AG04449 (cell line): Measurements from ENCODE around the gene LCE2D.
"Not testable (repeated sequence)": the region's sequence is repeated elsewhere in the genome, so short reads cannot be mapped to it uniquely, and the experiment has no call there.

ENCODE experiments used
- CTCF ChIA-PET: fragments of 350-600 bp; formaldehyde crosslinking; extraction: SDS; loops from one replicate; lab custom pipeline; 2021; ENCODE audit warnings: antibody characterized with exemption; lab: Yijun Ruan, JAX
- POLR2A ChIA-PET: fragments of 400-600, 350-600 bp; formaldehyde crosslinking; extraction: SDS; loops from one replicate; lab custom pipeline; 2020; ENCODE audit warnings: antibody characterized with exemption, inconsistent platforms; lab: Yijun Ruan, JAX
- DNase-seq: peaks from one replicate; pipeline ENCODE4 v3.0.0-alpha.2; 2010; ENCODE audit warnings: low read depth, low spot score
- H3K4me3 ChIP-seq: 2 replicates; pipeline ENCODE4 v1.5.1; 2011; ENCODE audit warnings: low read depth, mild to moderate bottlenecking, control low read depth, low read length
- CTCF ChIP-seq: IDR thresholded peaks from one replicate; pipeline ENCODE4 v1.5.1; 2011; ENCODE audit warnings: mild to moderate bottlenecking, moderate library complexity, low read length, control low read depth, inconsistent platforms; ENCODE audit not compliant: insufficient read depth; ENCODE audit errors: missing control alignments

Gene LCE2D

GRCh38 chr1:152679459-152679858, 16.3 kb downstream of the LCE2D start:
- POLR2A ChIA-PET: no interaction called here
- no peak for TF ChIP-seq CTCF
- no peak for DNase-seq
- H3K4me3 ChIP-seq: no peak overlapping the region
- CTCF ChIA-PET: no interaction called here

GRCh38 chr1:152681616-152682015, 18.4 kb downstream of the LCE2D start:
- POLR2A ChIA-PET: no interaction called here
- CTCF ChIA-PET: no interaction called here
- no peak overlapping the region for H3K4me3 ChIP-seq
- DNase-seq: no peak
- no peak for TF ChIP-seq CTCF

- H3K4me3 ChIP-seq: no peak overlapping the region
- no peak for TF ChIP-seq CTCF
- CTCF ChIA-PET: no interaction called here
- POLR2A ChIA-PET: no interaction called here
- no peak for DNase-seq
Measured at GRCh38 chr1:152683846-152684245, 20.7 kb downstream of the LCE2D start.

GRCh38 chr1:152685823-152686222, 22.6 kb downstream of the LCE2D start, which contains the start of gene LCE2B:
TSS of gene LCE2B (plus strand) at chr1:152686123. CDS start at chr1:152686844, 721 bp downstream.
- H3K4me3 ChIP-seq, DNase-seq, CTCF ChIA-PET, POLR2A ChIA-PET: not testable (repeated sequence)

- no peak for DNase-seq
- CTCF ChIA-PET: no interaction called here
Measured at GRCh38 chr1:152697701-152698600, 34.8 kb downstream of the LCE2D start, which contains the start of gene LCE2A. TSS of gene LCE2A (plus strand) at chr1:152698345. CDS start at chr1:152698902, 557 bp downstream.

GRCh38 chr1:152699746-152700145, 36.6 kb downstream of the LCE2D start:
- DNase-seq: no peak
- no peak overlapping the region for H3K4me3 ChIP-seq
- TF ChIP-seq CTCF: no peak
- ChIA-PET POLR2A (interaction anchor here (0.6 kb wide), 1 partner anchor 210 kb away, joined by 3 read pairs; no protein-coding TSS in a partner anchor), CTCF (no interaction called here)

More at GRCh38 chr1:152697701-152698600, 34.8 kb downstream of the LCE2D start, which contains the start of gene LCE2A:
- H3K4me3 ChIP-seq: no peak within 1 kb of the TSS
- POLR2A ChIA-PET: no interaction called here
- TF ChIP-seq CTCF: no peak
